HepG2 (cell line): ENCODE data around the gene KLHL35.

Source experiments
- CHD2 ChIP-seq: IDR thresholded peaks from 2 replicates; pipeline ENCODE4 v1.6.1; 2011; ENCODE audit warnings: low read depth, low read length, improper control_type of control experiment
- EZH2 ChIP-seq: conservative IDR thresholded peaks from 2 replicates; pipeline ENCODE4 v1.6.1; 2012; ENCODE audit warnings: mild to moderate bottlenecking, low read depth, low read length, moderate library complexity
- MEF2D ChIP-seq: sonication (generic); formaldehyde crosslinking; IDR thresholded peaks from 2 replicates; pipeline ENCODE4 v1.5.1; 2020; ENCODE audit warnings: mild to moderate bottlenecking, missing genetic modification reagents
- MYC ChIP-seq: sonication (generic); formaldehyde crosslinking; IDR thresholded peaks from 2 replicates; pipeline ENCODE4 v1.9.0; 2021; ENCODE audit warnings: missing genetic modification reagents, borderline replicate concordance
- POLR2A ChIP-seq, 2 experiments: IDR thresholded peaks; 2 replicates each; pipeline ENCODE4 v1.6.1; 2011; ENCODE audit warnings: low read depth in 2 of 2, low read length in 2 of 2, mild to moderate bottlenecking in 1 of 2, moderate library complexity in 1 of 2; ENCODE audit not compliant: insufficient read depth in 1 of 2
- TAF15 ChIP-seq: fragments of 200-400 bp; formaldehyde crosslinking; IDR thresholded peaks from one replicate; pipeline ENCODE4 v1.6.1; 2018; ENCODE audit warnings: mild to moderate bottlenecking, low read depth, low read length; ENCODE audit not compliant: poor library complexity, severe bottlenecking
- TBP ChIP-seq: sonication (generic); formaldehyde crosslinking; IDR thresholded peaks from 2 replicates; pipeline ENCODE4 v1.5.0; 2020; ENCODE audit warnings: missing genetic modification reagents
- ZNF160 ChIP-seq: sonication (generic); formaldehyde crosslinking; IDR thresholded peaks from 2 replicates; pipeline ENCODE4 v1.8.0; 2022; ENCODE audit warnings: mild to moderate bottlenecking, inconsistent platforms, missing genetic modification reagents
- ZNF263 ChIP-seq: sonication (generic); formaldehyde crosslinking; IDR thresholded peaks from 2 replicates; pipeline ENCODE4 v1.4.0; 2020; ENCODE audit warnings: missing genetic modification reagents
- TF ChIP-seq, protein P1 (sequence below): sonication (generic); formaldehyde crosslinking; IDR thresholded peaks from 2 replicates; pipeline ENCODE4 v1.5.0; 2020; ENCODE audit warnings: mild to moderate bottlenecking, missing genetic modification reagents, borderline replicate concordance
- TF ChIP-seq, protein P2 (sequence below): sonication (generic); formaldehyde crosslinking; IDR thresholded peaks from 2 replicates; pipeline ENCODE4 v1.5.0; 2020; ENCODE audit warnings: mild to moderate bottlenecking, missing genetic modification reagents, moderate library complexity

DNA sequence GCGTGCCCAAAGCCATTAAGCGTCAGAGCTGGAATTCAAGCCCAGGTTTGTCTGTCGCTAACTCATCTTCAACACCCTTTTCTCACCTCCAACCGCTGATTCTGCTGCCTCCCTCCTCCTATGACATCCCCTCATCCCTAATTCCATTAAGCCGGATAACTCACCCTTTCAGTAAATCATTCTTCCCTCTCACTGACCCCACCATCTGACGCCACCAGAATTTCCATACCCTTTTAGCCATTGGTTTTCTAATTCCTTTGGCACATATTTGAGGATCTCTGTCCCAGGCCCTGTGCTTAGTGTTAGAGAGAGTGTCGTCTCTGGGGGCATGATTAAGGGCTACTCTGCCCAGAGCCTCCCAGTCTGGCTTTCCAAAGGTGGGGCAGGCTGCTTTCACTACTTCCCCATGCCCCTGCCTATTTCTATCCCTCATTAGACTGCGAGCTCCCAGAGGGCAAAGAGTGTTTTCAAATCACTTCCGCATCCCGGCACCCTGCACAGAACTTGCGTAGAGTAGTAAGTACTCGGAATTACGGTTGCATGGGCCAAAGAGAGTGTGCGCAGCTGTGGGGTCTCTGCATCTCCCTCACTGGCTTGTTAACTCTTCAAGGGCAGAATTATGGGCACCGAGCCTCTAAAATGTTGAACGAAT lies 3.9 kb downstream of the KLHL35 start:
- TF ChIP-seq POLR2A (IDR thresholded peaks at IDR 0.05; ENCODE audit: insufficient read depth in 1 of 2, low read depth in 2 of 2, low read length in 2 of 2) = no peak
- TF ChIP-seq, protein P1, sequence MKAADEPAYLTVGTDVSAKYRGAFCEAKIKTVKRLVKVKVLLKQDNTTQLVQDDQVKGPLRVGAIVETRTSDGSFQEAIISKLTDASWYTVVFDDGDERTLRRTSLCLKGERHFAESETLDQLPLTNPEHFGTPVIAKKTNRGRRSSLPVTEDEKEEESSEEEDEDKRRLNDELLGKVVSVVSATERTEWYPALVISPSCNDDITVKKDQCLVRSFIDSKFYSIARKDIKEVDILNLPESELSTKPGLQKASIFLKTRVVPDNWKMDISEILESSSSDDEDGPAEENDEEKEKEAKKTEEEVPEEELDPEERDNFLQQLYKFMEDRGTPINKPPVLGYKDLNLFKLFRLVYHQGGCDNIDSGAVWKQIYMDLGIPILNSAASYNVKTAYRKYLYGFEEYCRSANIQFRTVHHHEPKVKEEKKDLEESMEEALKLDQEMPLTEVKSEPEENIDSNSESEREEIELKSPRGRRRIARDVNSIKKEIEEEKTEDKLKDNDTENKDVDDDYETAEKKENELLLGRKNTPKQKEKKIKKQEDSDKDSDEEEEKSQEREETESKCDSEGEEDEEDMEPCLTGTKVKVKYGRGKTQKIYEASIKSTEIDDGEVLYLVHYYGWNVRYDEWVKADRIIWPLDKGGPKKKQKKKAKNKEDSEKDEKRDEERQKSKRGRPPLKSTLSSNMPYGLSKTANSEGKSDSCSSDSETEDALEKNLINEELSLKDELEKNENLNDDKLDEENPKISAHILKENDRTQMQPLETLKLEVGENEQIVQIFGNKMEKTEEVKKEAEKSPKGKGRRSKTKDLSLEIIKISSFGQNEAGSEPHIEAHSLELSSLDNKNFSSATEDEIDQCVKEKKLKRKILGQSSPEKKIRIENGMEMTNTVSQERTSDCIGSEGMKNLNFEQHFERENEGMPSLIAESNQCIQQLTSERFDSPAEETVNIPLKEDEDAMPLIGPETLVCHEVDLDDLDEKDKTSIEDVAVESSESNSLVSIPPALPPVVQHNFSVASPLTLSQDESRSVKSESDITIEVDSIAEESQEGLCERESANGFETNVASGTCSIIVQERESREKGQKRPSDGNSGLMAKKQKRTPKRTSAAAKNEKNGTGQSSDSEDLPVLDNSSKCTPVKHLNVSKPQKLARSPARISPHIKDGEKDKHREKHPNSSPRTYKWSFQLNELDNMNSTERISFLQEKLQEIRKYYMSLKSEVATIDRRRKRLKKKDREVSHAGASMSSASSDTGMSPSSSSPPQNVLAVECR (CRISPR knock-in tag) = no peak
- TF ChIP-seq, protein P2, sequence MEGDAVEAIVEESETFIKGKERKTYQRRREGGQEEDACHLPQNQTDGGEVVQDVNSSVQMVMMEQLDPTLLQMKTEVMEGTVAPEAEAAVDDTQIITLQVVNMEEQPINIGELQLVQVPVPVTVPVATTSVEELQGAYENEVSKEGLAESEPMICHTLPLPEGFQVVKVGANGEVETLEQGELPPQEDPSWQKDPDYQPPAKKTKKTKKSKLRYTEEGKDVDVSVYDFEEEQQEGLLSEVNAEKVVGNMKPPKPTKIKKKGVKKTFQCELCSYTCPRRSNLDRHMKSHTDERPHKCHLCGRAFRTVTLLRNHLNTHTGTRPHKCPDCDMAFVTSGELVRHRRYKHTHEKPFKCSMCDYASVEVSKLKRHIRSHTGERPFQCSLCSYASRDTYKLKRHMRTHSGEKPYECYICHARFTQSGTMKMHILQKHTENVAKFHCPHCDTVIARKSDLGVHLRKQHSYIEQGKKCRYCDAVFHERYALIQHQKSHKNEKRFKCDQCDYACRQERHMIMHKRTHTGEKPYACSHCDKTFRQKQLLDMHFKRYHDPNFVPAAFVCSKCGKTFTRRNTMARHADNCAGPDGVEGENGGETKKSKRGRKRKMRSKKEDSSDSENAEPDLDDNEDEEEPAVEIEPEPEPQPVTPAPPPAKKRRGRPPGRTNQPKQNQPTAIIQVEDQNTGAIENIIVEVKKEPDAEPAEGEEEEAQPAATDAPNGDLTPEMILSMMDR (CRISPR knock-in tag) = no peak
- TF ChIP-seq TBP (CRISPR knock-in tag) = no peak
- no peak for TF ChIP-seq ZNF263
- TF ChIP-seq MYC (CRISPR knock-in tag) = no peak
- TF ChIP-seq EZH2 = no peak
- no peak for TF ChIP-seq ZNF160 (CRISPR knock-in tag)
- no peak for TF ChIP-seq MEF2D (CRISPR knock-in tag)
- TF ChIP-seq TAF15 = no peak
- no peak for TF ChIP-seq CHD2
